Stimulated activated CD4-positive, alpha-beta T cell treated with anti-CD3 and anti-CD28 coated beads, Interleukin-15, amount 100 ng/mL, for 48 hours (primary cell): ENCODE measurements around the gene TNS1.

ENCODE experiments used
- DNase-seq, 2 donors: peaks; one replicate each; pipeline ENCODE4 v3.0.0-alpha.2; 2020; ENCODE audit warnings: low read depth in 2 of 2

The TNS1 gene

DNA sequence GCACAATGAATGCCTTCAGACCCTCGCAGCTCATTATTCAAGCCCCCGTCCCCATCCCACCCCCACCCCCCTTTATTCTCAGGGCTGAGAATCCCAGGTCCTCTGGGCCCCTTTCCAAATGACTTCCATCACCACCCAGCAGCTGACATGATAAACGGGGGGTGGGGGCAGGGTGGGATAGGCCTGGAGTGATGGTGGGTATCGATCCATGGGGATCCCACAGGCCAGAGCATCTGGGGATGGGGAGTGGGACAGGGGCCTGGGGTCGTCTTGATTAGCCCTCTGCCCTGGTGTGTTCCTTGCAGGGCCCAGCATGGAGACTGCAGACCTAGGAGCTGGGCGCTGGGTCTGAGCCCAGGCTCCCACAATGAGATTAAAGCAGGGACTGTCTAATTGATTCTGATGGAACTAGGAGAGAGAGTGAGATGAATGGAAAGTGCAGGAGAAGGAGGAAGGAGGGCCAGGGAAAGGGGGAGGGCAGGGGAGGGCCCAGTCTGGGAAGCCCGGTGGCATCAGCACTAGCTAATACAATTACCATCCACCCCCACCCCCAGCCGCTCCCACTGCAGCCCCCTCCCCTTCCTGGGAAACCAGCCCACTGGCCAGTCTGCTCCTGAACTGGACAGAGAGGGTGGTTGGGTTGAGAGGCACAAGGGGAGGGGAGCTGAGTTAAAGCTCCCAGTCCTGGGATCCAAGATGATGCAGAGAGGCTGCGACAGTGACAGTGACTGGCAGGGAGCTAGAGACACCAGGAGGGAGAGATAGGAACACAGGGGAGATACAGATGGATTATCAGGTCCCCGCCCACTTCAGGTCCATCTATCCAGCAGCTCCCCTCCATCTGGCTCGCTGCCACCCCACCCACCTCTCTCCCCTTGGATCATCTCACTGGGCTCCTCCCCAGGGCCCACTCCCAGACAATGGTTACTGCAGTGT, 13.1 kb upstream of the TNS1 start:
- DNase-seq = no peak

DNA sequence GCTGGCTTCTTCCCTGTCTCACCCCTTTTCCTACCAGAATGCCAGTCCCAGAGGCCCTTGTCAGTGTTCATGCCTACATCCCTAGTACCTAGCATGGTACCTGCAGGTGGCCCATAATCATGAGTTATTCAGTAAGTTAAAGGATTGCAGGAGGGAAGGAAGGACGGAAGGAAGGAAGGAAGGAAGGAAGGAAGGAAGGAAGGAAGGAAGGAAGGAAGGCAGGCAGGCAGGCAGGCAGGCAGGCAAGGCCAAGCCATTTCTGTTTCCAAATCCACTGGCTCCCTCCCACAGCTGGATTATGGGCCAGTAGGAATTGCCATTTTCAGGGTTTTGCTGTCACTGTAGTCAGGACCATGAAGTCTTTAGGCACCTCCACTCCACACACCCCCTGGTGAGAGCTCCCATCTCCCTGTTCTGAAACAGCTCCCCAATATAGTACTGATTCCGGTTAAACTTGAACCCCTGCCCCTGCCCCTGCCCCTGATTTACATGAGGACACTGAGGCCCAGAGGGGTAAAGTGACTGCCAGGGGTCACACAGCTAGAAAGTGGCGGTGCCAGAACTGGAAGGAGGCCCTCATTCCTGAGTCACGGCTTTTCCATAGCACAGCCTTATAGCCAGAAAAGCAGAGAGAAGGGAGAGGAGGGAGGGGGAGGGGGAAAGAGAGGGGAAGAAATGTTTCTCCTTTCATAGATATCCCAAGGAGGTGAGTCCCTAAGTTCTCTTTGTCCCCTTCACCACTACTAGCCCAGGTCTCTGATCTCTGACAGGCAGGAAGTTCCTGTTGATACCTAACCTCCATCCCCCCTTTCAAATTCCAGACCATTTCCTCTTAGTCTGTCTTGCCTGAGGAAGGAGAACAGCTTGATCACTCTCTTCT, 12.2 kb upstream of the TNS1 start:
- DNase-seq = no peak

DNA sequence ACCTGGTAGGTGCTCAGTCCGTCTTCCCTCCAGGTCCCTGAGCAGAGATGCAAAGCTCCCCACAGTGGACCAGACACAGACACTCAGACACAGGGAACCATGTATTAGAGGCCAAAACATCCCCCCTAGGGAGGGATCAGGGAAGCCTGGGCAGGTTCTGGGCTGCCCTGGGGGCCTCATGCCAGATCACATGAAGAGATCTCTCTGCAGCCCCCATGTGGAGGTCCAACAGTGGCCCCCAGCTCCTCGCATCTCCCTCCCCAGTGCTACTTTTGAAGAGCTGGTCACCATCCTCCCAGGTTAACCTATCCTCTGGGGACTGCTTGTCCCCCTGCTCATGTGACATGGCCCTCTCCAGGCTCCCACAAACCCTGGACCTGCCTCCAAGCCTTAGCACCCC, 10.5 kb upstream of the TNS1 start:
- no peak for DNase-seq

DNA sequence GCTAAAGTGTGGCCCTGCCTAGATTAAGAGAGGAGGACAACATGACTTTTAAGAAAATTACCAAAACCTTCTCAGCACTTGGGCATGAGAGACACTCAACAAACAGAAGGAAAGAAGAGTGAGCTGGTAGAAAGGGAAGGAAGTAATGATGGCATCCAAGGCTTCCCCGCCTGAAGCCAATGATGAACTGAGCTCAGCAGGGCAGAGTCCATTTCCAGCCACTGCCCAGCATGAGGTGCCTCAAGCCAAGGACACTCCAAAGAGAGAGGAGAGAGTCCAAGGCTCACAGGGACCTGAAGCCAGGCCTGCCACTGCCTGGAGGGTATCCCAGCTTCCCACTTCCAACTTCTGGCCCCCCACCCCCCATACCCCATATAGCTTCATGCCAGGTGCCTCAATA, 9.5 kb upstream of the TNS1 start:
- DNase-seq = no peak

DNA sequence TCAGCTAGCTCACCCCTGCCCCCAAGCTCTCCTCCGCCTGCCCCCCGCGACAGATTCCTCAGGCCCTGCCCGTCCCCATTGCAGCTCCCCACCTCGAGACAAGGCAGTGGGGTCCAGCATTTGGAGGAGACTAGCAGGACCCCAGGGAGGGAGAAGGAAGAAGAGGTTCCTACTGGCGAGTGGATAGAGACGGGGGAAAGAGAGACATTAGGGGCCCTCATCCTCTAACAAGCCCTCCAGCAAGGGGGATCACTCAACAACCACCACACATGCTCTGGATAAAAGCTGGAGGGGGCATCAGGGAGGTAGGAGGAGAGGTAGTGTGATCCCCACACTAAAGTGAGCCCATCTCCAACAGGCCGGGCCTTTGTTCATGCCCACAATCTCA, 8.9 kb upstream of the TNS1 start:
- DNase-seq = no peak

DNA sequence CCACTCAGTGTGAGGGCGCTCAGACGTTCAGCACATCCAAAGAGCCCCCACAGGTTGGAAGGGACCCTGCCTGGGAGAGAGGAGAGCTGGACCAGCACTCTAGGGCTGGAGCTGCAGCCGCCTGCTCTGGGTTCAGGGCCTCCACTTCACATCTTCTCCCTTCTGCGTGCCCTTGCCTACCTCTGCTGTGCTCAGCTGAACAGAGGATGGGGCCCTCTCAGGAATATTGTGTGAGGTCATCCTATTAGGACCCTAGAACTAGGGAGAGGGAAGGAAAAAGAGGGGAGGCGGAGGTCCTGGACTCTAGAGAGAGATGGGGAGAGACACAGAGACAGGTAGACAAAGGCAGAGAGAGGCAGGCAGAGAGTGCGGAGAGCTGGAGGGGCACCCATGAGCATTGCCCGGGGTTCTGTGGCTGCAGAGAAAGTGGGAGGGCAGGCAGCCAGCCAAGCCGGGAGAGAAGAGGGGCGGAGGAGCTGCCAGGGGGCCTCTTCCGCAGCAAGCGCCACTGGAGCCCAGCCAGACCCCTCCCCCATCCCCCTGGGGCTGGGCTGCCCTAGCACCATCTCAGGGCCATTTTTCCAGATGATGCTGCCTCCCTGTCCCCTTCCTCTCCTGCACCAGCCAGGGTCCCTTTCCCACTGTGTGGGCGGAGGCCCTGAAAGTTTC, 8.3 kb upstream of the TNS1 start:
- DNase-seq = no peak

DNA sequence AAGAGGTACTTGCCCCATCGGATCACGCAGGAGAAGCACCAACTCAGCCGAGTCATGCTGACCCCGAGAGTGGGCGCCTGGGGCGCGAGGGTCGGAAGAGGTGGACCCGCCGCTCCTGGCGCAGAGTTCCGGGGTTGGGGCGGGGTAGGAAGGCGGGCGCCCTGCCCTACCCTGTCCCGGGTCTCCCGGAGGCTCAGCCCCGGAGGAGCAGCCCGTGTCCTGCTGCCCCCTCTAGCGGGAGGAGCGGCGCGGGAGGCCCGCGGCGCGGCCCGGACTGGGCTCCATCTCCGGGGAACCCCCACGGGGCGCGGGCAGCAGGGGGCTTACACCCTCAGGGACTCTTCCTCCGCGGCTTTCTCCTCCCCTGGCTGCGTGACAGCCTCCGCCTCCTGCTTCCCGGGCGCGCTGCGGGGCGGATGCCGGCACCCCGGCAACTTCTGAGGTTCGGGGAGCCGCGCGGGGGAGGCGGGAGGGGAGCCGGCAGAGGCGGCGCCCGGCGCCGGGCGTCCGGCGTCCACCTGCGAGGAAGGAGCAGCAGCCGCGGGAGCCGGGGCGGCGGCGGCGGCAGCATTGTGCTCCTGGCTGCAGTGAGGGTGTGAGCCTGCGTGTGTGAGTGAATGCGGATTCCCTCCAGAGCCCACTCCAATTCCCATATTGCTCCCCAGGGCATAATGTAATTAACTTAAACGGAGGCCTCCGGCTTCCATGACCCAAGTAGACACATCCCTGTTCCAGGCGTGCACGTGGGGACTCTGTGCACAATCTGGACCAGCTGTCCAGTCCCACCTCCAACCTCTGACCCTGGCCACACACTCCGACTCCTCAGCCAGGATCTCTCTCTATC, 7.6 kb upstream of the TNS1 start:
- no peak for DNase-seq

DNA sequence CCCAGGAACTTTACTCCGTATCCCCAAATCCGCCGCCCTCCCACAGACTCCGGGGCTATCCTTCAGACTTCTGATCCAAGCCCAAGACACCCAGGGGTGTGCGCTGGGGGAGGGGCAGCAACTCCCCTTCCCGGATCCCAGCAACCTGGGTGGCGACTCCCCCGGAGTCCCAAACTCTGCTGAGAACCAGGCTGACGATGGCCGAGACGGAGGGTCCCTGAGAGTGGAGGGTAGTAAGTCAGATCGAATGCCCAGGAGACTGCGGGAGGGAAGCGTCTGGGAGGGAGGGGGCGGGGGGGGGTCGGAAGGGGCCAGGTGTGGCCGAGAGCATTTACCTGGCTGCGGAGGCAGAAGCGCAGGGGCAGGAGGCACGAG, 7.0 kb upstream of the TNS1 start:
- DNase-seq = no peak

DNA sequence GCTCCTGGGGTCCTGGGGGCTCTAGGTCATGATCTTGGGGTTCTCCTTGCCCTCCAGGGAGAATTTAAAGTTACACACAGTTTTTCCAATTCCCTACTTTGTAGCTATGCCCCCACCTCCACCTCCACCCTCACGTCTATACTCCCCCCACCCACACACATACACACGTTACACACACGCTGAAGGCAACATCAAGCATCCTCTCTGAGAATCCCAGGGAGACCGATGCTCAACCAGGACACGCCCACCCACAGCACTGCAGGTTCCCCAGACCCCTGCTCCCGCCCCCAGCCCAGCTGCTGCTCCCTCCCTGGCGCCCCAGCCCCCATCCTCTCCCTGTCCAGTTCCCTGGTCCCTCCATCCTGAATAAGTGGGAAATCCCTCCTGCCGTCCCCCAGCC, 6.4 kb upstream of the TNS1 start:
- no peak for DNase-seq

DNA sequence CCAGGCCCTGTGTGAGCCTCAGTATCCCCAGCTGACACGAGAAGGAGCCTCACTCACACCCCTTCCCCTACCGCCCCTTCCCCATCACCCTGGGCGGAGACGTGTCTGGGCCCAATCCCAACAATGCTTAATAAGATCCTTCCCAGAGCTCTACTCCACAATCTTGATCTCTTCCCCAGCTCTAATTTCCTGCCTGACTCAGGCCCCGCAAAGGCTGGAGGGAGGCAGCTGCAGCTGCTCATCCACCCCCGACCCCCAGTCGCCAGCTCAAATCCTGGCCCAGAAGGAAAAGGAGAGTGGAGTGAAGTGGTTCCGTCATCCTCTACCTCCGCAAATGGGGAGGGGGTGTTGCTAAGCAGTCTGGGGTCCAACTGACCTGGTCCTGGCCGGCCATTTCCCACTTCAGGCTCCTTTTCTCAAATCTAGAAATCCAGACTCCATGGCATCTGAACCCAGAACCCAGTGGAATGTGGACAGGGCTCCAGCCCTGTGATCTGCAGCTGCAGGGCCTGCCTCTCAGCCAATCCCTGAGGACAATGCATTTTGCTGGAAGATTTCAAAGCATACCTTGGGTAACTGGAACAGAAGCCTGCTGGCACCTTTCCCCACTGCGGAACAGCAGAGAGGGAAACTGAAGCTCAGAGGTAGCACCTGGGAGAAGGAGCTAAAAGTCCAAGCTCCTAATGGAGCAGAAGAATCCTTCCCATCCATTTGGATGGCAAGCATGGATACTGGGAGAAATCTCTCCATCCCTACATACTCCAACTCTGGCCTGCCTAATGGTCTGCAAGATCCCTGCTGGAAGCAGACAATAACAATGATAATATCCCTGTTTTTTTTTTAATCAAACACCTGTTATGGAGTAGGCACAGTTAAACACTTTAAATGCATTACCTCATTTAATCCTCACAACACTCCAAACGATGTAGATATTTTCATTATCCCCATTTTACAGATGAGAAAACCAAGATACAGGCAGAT, 5.6 kb upstream of the TNS1 start:
- no peak for DNase-seq

DNA sequence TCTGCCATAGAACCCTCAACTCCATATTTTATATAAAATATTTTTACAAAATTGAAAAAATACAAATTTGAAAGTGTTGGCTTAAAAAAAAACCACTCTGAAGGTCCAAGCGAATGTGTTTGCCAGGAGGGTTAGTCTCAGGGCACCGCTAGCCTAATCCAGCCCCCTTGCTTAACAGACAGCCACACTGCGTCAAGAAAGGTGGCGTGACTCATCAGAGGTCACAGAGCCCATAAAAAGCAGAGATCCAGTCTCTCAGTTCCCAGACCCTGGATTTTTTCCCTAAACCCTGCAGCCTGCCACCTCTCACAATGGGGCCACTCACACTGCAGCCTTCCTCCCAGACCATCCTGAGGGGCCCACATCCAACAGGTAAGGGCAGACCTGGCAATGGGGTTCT, 3.9 kb upstream of the TNS1 start:
- DNase-seq = no peak

DNA sequence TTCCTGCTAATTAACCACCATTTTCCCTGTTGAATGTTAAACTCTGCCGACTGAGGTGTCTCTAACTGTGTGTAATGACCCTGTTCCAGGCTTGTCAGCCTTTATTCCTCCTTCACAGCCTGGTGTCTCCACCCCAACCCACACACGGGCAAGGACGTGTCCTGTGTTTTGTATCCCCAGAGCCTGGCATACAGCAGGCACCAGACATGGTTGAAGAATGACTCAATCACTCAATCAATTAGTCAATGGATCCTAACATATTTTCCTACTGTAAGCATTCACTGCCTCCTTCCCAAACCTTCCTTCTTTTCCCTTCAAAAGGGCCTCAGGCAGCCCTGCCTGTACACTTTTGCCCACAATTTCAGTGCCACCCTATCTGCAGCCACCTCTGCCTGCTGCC, 2.7 kb upstream of the TNS1 start:
- DNase-seq = no peak

DNA sequence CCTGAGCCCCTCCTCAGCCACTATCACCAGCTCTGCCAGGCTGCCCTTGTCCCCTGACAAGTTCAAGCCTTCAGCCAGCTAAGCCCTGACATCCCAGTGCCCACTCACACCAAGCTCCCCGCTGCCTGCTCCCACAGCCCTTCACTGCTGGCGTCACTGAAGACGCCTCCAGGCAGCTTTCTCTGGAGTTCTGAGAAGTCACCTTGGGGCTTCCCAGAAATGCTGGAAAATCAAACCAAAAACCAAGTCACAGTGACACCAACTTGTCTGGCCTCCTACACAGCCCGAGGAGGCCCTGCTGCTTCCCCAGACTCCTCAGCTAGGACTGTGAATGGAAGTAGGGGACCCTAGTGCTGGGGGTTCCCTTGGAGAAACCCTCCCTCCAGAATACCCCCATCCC, 2.2 kb upstream of the TNS1 start:
- no peak for DNase-seq

DNA sequence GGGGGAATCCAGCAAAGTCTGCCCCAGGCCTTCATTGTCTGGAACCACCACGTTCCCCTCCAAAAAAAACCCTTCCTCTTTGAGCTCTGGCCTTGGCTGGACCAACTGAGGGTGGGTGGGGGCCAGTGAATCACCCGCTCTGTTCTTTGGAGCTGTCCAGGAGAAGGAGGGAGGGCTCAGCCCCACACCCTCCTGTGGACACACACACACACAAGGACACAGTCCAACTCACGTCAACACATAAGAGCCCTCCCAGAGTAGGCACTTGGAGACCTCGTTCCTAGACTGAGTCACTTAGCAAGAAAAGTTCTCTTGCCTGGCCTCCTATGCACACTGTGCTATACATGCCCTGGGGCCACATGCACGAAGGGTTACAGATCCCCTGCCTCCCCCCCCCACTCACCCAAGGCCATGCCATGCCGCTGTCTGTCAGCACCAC, 1.2 kb upstream of the TNS1 start:
- no peak for DNase-seq

DNA sequence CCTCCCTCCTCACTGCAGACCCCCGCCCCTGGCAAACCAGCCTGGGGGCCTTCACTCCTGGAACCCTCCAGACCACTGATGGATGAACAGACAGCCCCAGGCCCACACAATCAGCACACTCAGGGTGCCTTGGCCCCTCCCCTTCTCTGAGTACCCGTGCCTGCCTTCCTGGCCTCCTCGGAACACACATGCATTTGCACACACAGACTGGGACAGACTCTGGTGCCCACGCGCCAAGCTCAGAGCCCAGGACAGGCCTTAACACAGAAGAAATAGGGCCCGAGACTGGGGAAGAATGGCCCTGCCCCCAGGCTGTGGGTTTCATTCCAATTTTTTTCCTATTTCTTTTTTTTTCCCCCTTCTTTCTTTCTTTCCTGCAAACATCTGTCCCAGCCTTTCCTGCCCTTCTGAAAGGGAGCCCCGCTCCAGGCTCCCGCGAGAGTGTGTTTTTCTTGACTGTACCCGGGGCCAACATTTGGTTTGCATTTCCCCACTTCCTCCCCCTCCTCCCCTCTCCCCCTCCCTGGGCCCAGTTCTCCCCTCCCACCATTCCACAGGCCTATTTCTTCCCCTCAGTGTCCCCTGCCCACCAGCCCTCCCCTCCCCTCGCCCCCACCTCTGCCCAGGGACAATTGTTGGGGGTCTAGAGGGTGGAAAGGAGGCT, 618 bp upstream of the TNS1 start:
- no peak for DNase-seq

DNA sequence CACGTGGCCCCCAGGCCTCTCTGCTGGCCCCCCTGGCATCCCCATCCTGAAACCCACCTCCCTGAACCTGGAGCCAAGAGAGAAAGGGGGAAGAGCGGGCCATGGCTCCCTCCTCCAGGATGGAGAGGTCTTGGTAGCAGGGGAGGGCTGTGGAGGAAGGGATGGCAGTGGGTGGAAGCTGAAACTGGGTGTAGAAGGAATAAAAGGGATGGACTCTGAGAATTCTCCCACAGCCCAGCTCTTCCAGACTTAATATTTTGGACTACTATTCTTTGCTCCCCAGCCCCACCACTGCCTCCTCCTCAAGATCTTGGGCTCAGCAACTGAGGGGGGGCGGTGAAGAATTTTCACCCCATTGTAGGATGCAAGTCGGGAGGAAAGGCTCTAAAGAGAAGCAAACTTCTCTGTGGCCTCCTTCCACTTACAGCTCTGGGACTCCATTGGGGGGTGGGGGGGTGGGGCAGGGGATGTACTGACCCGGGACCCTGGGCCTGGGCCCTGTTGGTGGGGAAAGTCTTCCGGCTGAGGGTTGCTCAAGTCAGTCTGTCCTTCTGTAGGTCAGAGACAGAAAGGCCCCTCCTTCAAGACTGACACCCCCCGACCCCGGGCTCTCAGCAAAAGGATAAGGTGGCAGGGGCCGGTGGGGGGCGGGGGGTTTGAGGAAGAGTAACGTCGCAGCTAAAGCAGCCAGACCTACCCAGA, 501 bp downstream of the TNS1 start:
- no peak for DNase-seq

DNA sequence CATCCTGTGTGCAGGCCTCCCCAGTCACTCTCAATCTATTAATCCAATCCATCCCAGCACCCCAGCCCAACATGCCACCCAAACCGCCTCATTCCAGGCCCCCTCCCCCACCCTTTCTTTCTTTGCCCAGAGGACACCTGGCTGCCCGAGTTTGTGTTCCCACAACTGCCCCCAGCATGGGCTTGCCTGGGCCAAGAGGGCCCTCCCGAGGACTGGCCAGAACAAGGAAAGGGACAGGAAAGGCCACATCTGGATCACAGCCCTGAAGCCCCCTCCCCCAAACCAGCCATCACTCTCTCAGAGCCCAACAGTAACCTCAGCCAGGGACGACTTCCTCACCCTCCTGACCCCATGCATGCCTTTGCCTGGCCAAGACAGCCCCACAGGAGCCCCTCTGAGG, 1.2 kb downstream of the TNS1 start:
- DNase-seq = no peak

DNA sequence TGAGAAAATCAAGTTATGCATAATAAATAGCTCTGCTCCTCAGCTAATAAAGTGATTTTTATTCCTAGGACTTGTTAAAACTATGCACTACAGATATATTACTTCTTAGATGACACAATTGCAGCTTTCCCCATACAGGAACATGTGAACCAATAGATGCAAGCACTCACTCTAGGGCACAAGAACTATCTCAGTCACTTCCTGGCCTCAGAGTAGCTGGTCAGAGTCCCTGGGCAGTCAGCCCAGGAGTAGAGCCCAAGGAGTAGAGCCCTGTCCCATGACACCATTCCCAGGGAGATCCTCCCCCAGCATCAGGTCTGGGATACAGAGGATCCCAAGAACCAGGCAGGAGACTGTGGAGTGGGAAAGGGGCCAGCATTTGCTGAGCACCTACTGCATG, 2.7 kb downstream of the TNS1 start:
- DNase-seq = no peak

DNA sequence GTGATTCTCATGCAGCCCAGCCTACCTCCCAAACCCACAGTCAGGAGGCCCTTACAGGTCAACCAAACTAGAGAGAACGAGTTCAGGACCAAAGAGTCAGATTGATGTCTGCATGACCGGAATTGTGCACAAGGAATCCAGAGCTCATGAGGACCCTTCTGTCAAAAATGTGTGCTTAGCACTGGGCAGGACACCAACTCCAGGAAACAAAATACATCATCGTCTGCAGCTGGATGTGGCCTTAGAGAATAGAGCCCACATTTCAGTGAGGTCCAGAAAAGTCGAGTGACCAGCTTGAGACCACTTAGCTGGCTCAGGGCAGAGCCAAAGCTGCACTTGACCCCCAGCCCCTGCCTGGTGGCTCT, 3.2 kb downstream of the TNS1 start:
- DNase-seq = no peak
